SKM-1 (cell line): ENCODE results near the gene ATP6V0D1.
"Not testable (repeated sequence)": the region's sequence is repeated elsewhere in the genome, so short reads cannot be mapped to it uniquely, and the experiment has no call there.

Experiments used
- DNase-seq: peaks from one replicate; lab custom pipeline; 2025; ENCODE audit not compliant: unreplicated experiment; lab: John Stamatoyannopoulos, UW

ATP6V0D1 gene

GRCh38 chr16:67429799-67430503, 51.0 kb downstream of the ATP6V0D1 start:
- no peak for DNase-seq

GRCh38 chr16:67429053-67429798, 51.7 kb downstream of the ATP6V0D1 start:
- no peak for DNase-seq

- DNase-seq = no peak
These were observed 52.7 kb downstream of the ATP6V0D1 start for GRCh38 chr16:67428146-67428731.

GRCh38 chr16:67426950-67427349, 54.0 kb downstream of the ATP6V0D1 start:
- no peak for DNase-seq

- no peak for DNase-seq
These were observed 54.9 kb downstream of the ATP6V0D1 start for GRCh38 chr16:67426022-67426421.

GRCh38 chr16:67425580-67425979, 55.4 kb downstream of the ATP6V0D1 start:
- no peak for DNase-seq

- no peak for DNase-seq
These were observed 55.9 kb downstream of the ATP6V0D1 start for GRCh38 chr16:67425061-67425460.

- no peak for DNase-seq
These were observed 56.7 kb downstream of the ATP6V0D1 start for GRCh38 chr16:67424261-67424615.

GRCh38 chr16:67423611-67424260, 57.2 kb downstream of the ATP6V0D1 start:
- DNase-seq = no peak

GRCh38 chr16:67423015-67423414, 57.9 kb downstream of the ATP6V0D1 start:
- no peak for DNase-seq

GRCh38 chr16:67421030-67421429, 59.9 kb downstream of the ATP6V0D1 start:
- DNase-seq = no peak

GRCh38 chr16:67419931-67420330, 61.0 kb downstream of the ATP6V0D1 start:
- DNase-seq = no peak

- DNase-seq = no peak
These were observed 61.5 kb downstream of the ATP6V0D1 start for GRCh38 chr16:67419502-67419901.

GRCh38 chr16:67417333-67418061, 63.5 kb downstream of the ATP6V0D1 start:
- DNase-seq = no peak

- DNase-seq = no peak
These were observed 64.8 kb downstream of the ATP6V0D1 start, which contains the start of gene ZDHHC1 for GRCh38 chr16:67415872-67416793. Gene ZDHHC1 (minus strand): TSS chr16:67416477. CDS start chr16:67407775, 8,702 bp downstream.

- not testable (repeated sequence) for DNase-seq
These were observed 65.5 kb downstream of the ATP6V0D1 start for GRCh38 chr16:67415421-67415820.

- no peak for DNase-seq
These were observed 66.7 kb downstream of the ATP6V0D1 start for GRCh38 chr16:67413978-67414911.

GRCh38 chr16:67412294-67412693, 68.7 kb downstream of the ATP6V0D1 start:
- DNase-seq = no peak

GRCh38 chr16:67411339-67411738, 69.6 kb downstream of the ATP6V0D1 start:
- no peak for DNase-seq
